ENCODE results near the gene SNTA1. TPM values are rescaled to one million over a fixed set of nuclear protein-coding genes. Genes with fewer than 3 reads are reported as not detected.
"Not testable (repeated sequence)": the region's sequence is repeated elsewhere in the genome, so short reads cannot be mapped to it uniquely, and the experiment has no call there.

SNTA1 gene
- total and polyA plus RNA-seq, 2 experiments from 2014 or later: 24.6 to 28.0 TPM

DNA sequence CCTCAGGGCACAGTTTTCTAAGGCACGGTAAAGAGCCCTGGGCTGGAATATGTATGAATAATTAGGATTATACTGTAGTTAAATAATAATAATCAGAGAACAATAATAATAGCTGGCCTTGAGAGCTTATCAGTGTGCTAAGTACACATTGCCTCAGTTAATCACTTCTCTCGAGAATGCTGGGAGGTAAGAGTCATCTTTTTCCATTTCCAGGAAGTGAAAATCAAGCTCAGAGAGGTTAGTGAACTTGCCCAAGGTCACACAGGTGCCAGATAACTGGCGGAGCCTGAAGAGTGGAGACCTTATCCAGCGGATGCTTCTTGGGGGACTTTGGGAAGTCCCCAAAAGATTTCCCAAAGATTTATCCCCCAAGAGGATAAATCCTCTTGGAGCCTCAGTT, 26.9 kb upstream of the SNTA1 start:
- no peaks in the 10 kb centered on the region for H4K20me1 ChIP-seq (ENCODE audit: insufficient read depth, poor library complexity, severe bottlenecking)
- TF ChIP-seq EZH2phosphoT487 (IDR thresholded peaks at IDR 0.05; ENCODE audit: low read depth, severe bottlenecking, unreplicated experiment) (no peak), EZH2 (IDR thresholded peaks at IDR 0.05; ENCODE audit: borderline replicate concordance) (no peak)
- TF ChIP-seq, protein P1, sequence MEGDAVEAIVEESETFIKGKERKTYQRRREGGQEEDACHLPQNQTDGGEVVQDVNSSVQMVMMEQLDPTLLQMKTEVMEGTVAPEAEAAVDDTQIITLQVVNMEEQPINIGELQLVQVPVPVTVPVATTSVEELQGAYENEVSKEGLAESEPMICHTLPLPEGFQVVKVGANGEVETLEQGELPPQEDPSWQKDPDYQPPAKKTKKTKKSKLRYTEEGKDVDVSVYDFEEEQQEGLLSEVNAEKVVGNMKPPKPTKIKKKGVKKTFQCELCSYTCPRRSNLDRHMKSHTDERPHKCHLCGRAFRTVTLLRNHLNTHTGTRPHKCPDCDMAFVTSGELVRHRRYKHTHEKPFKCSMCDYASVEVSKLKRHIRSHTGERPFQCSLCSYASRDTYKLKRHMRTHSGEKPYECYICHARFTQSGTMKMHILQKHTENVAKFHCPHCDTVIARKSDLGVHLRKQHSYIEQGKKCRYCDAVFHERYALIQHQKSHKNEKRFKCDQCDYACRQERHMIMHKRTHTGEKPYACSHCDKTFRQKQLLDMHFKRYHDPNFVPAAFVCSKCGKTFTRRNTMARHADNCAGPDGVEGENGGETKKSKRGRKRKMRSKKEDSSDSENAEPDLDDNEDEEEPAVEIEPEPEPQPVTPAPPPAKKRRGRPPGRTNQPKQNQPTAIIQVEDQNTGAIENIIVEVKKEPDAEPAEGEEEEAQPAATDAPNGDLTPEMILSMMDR (IDR thresholded peaks at IDR 0.05; ENCODE audit: poor library complexity): no peak
- H3K27me3 ChIP-seq: no peaks in the 10 kb centered on the region
- no peak overlapping the region for H3K4me3 ChIP-seq
- no peak overlapping the region for H3K4me2 ChIP-seq
- no peaks in the 10 kb centered on the region for H3K79me2 ChIP-seq
- H3K36me3 ChIP-seq (replicated peaks; ENCODE audit: insufficient read depth, low read depth): no peaks in the 10 kb centered on the region
- peak overlapping the region; percentile 44 for H3K27ac ChIP-seq
- no peaks in the 10 kb centered on the region for H3K9me2 ChIP-seq (replicated peaks; ENCODE audit: insufficient read depth)
- peak; percentile 39 for DNase-seq (ENCODE audit: low spot score)
- WGBS (ENCODE audit: low lambda C conversion rate, missing lambda C conversion rate): 66% methylated on average over 4 of the region's 4 CpGs
- H3K4me1 ChIP-seq (ENCODE audit: insufficient read depth): peaks cover 11% of the 10 kb centered on the region
- H2AFZ ChIP-seq: no peak overlapping the region
- no peaks in the 10 kb centered on the region for H3K9me3 ChIP-seq (ENCODE audit: low read depth)

GRCh38 chr20:33466303-33466646, 22.7 kb upstream of the SNTA1 start:
- DNase-seq (ENCODE audit: low spot score): no peak
- H3K27me3 ChIP-seq: no peaks in the 10 kb centered on the region
- no peak overlapping the region for H3K4me2 ChIP-seq
- H3K9me2 ChIP-seq (replicated peaks; ENCODE audit: insufficient read depth): no peaks in the 10 kb centered on the region
- H3K36me3 ChIP-seq (replicated peaks; ENCODE audit: insufficient read depth, low read depth): no peaks in the 10 kb centered on the region
- no peaks in the 10 kb centered on the region for H4K20me1 ChIP-seq (ENCODE audit: insufficient read depth, poor library complexity, severe bottlenecking)
- H3K4me3 ChIP-seq: no peak overlapping the region
- H3K27ac ChIP-seq: no peak overlapping the region
- no peaks in the 10 kb centered on the region for H3K79me2 ChIP-seq
- H3K9me3 ChIP-seq (ENCODE audit: low read depth): no peaks in the 10 kb centered on the region
- TF ChIP-seq EZH2 (IDR thresholded peaks at IDR 0.05; ENCODE audit: borderline replicate concordance) (no peak), EZH2phosphoT487 (IDR thresholded peaks at IDR 0.05; ENCODE audit: low read depth, severe bottlenecking, unreplicated experiment) (no peak)
- TF ChIP-seq, protein P1 (IDR thresholded peaks at IDR 0.05; ENCODE audit: poor library complexity): no peak
- H3K4me1 ChIP-seq (ENCODE audit: insufficient read depth): peaks cover 4% of the 10 kb centered on the region
- 72% methylated on average over 3 of the region's 3 CpGs for WGBS (ENCODE audit: low lambda C conversion rate, missing lambda C conversion rate)
- H2AFZ ChIP-seq: no peak overlapping the region

DNA sequence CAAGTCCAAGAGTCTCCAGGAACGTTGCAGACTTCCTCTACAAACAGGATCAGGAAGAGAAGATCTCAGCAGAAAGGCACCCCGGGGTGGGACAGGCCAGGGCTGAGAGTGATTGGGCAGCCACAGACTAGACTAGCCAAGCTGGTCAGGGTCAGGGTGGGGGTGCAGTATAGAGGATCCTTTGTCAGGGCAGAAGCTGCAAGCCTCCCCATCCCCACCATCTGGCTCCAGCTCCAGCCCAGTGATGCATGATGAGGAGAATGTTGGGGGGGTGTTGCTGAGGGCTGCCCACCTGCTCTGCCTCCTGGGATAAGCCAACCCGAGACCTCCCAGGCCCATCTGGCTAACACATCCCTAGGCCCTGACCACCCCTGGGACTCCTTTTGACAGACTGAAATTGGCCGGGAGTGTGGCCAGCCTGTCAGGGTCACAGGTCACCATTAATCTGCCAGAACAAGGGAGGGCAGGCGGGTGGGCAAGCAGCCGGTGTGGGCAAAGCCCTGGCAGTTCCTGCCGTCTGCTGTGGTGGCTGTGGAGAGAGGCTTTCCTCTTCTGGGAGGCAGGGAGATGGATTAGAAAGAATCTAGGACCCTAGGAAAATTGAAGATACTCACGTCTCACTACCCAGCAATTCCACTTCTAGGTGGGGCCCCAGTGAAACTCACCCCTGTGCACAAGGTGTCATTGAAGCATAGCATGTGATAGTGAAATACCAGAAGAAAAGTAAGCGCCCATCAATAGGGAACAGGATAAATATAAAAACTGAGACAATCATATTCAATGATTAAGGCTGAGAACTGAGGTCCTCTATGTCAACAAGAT, 22.1 kb upstream of the SNTA1 start:
- TF ChIP-seq, protein P1 (IDR thresholded peaks at IDR 0.05; ENCODE audit: poor library complexity): no peak
- TF ChIP-seq EZH2phosphoT487 (IDR thresholded peaks at IDR 0.05; ENCODE audit: low read depth, severe bottlenecking, unreplicated experiment): no peak
- no peak for TF ChIP-seq EZH2 (IDR thresholded peaks at IDR 0.05; ENCODE audit: borderline replicate concordance)
- no peaks in the 10 kb centered on the region for H3K9me3 ChIP-seq (ENCODE audit: low read depth)
- no peak overlapping the region for H3K4me3 ChIP-seq
- WGBS (ENCODE audit: low lambda C conversion rate, missing lambda C conversion rate): 75% methylated on average over 9 of the region's 9 CpGs
- no peaks in the 10 kb centered on the region for H3K79me2 ChIP-seq
- H3K27ac ChIP-seq: no peak overlapping the region
- H4K20me1 ChIP-seq (ENCODE audit: insufficient read depth, poor library complexity, severe bottlenecking): no peaks in the 10 kb centered on the region
- H3K4me1 ChIP-seq (ENCODE audit: insufficient read depth): peaks cover 4% of the 10 kb centered on the region
- no peak overlapping the region for H3K4me2 ChIP-seq
- no peak overlapping the region for H2AFZ ChIP-seq
- DNase-seq (ENCODE audit: low spot score): no peak
- H3K36me3 ChIP-seq (replicated peaks; ENCODE audit: insufficient read depth, low read depth): no peaks in the 10 kb centered on the region
- H3K27me3 ChIP-seq: no peaks in the 10 kb centered on the region
- H3K9me2 ChIP-seq (replicated peaks; ENCODE audit: insufficient read depth): no peaks in the 10 kb centered on the region

GRCh38 chr20:33464759-33465158, 21.2 kb upstream of the SNTA1 start:
- H3K27ac ChIP-seq; H3K79me2 ChIP-seq; H2AFZ ChIP-seq; H3K27me3 ChIP-seq; H3K9me3 ChIP-seq (ENCODE audit: low read depth); H3K4me2 ChIP-seq; H3K4me3 ChIP-seq; H3K36me3 ChIP-seq (replicated peaks; ENCODE audit: insufficient read depth, low read depth); H3K9me2 ChIP-seq (replicated peaks; ENCODE audit: insufficient read depth); H4K20me1 ChIP-seq (ENCODE audit: insufficient read depth, poor library complexity, severe bottlenecking); H3K4me1 ChIP-seq (ENCODE audit: insufficient read depth); DNase-seq (ENCODE audit: low spot score): not testable (repeated sequence)
- 86% methylated on average over 8 of the region's 8 CpGs for WGBS (ENCODE audit: low lambda C conversion rate, missing lambda C conversion rate)
